NT2/D1 (cell line): Measurements from ENCODE around the gene USP2.

Source experiments
- SUZ12 ChIP-seq: IDR thresholded peaks from 2 replicates; pipeline ENCODE4 v1.6.1; 2011; ENCODE audit not compliant: insufficient read length, insufficient read depth; ENCODE audit errors: extremely low read depth
- YY1 ChIP-seq: IDR thresholded peaks from 2 replicates; pipeline ENCODE4 v1.6.1; 2011; ENCODE audit not compliant: insufficient read length, insufficient read depth

DNA sequence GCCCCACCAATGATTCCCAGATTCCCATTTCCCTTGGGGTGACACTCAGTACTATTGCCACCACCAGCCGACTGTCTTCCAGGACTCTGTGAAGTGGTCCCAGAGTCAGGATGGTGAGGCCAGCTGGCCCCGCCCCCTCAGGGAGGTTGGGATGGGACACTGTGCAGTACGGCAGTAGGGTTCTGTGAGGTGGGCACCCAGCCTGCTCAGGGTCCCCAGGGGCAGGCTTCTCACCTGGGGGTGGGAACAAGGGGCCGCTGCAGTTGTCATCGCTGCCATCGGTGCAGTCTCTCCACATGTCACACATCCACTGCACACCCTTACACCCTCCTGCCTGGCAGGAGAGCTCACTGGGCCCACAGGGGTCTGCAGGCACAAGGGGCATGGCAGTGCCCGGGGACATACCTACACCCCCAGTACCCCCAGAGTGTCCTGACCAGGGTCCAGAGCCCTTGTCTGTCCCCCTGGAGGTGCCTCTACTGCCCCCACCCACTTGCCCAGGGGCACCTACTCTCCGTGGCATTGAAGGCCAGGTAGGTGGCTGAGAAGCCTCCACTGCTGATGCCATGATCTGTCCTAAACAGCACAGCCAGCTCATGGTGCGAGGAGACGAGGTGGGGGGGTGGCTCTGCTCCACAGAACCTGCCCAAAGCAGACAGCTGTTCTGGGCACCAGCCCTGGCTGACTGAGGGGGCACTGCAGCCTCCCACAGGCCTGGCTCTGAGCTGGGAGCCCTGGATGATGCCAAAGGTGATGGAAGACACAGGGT is 38.9 kb downstream of the USP2 start:
- TF ChIP-seq YY1 (no peak), SUZ12 (no peak)
